GM18909 (cell line): ENCODE measurements around the gene STT3B.

Experiments
- ATAC-seq: cut with Tn5 transposase; IDR thresholded peaks from one replicate; pipeline ENCODE4 v1.9.1; 2021; ENCODE audit warnings: mild to moderate bottlenecking; ENCODE audit not compliant: unreplicated experiment, poor library complexity

Gene STT3B

GRCh38 chr3:31635545-31635944, 102.8 kb downstream of the STT3B start:
- peak; percentile 48 for ATAC-seq

GRCh38 chr3:31636049-31636448, 103.3 kb downstream of the STT3B start:
- no peak for ATAC-seq

- ATAC-seq, result no peak
Observed at GRCh38 chr3:31636694-31637442, 104.1 kb downstream of the STT3B start.

GRCh38 chr3:31639828-31640227, 107.1 kb downstream of the STT3B start:
- ATAC-seq, result no peak

GRCh38 chr3:31645256-31645655, 112.5 kb downstream of the STT3B start:
- ATAC-seq, result no peak

- ATAC-seq, result no peak
Observed at GRCh38 chr3:31648286-31648968, 115.7 kb downstream of the STT3B start.

GRCh38 chr3:31652296-31652695, 119.6 kb downstream of the STT3B start:
- ATAC-seq, result no peak

- no peak for ATAC-seq
Observed at GRCh38 chr3:31653464-31653863, 120.7 kb downstream of the STT3B start.

GRCh38 chr3:31654998-31655397, 122.3 kb downstream of the STT3B start:
- no peak for ATAC-seq

- no peak for ATAC-seq
Observed at GRCh38 chr3:31659246-31659645, 126.5 kb downstream of the STT3B start.

- ATAC-seq, result no peak
Observed at GRCh38 chr3:31661286-31661685, 128.6 kb downstream of the STT3B start.

- no peak for ATAC-seq
Observed at GRCh38 chr3:31661993-31662670, 129.4 kb downstream of the STT3B start.

GRCh38 chr3:31664031-31664430, 131.3 kb downstream of the STT3B start:
- ATAC-seq, result no peak

- no peak for ATAC-seq
Observed at GRCh38 chr3:31667582-31667981, 134.9 kb downstream of the STT3B start.

GRCh38 chr3:31668242-31668641, 135.5 kb downstream of the STT3B start:
- ATAC-seq, result no peak

GRCh38 chr3:31670136-31670535, 137.4 kb downstream of the STT3B start:
- no peak for ATAC-seq

- no peak for ATAC-seq
Observed at GRCh38 chr3:31670722-31671121, 138.0 kb downstream of the STT3B start.

- no peak for ATAC-seq
Observed at GRCh38 chr3:31671451-31671850, 138.7 kb downstream of the STT3B start.

- no peak for ATAC-seq
Observed at GRCh38 chr3:31671976-31672375, 139.3 kb downstream of the STT3B start.

- ATAC-seq, result no peak
Observed at GRCh38 chr3:31673950-31674349, 141.2 kb downstream of the STT3B start.

GRCh38 chr3:31676556-31676955, 143.8 kb downstream of the STT3B start:
- ATAC-seq, result no peak
